H1 (cell line): ENCODE data around the gene RFC3. TPM values are rescaled to one million over a fixed set of nuclear protein-coding genes. Genes with fewer than 3 reads are reported as not detected.

Experiments
- CTCF ChIA-PET: fragments of 300-600 bp; sonication (Branson Sonifier 250); formaldehyde crosslinking; loops from one replicate; lab custom pipeline; 2021; ENCODE audit not compliant: partially characterized antibody; lab: Charles Lee
- POLR2A ChIA-PET: fragments of 300-600 bp; sonication (Branson Sonifier 250); formaldehyde crosslinking; loops from one replicate; lab custom pipeline; 2021; ENCODE audit warnings: inconsistent platforms; ENCODE audit not compliant: partially characterized antibody; lab: Charles Lee
- DNase-seq, 2 experiments: peaks; one replicate each; pipeline versions ENCODE4 v3.0.0 to v3.0.0-alpha.2; 2010 to 2022; ENCODE audit warnings: low spot score in 2 of 2, low read depth in 1 of 2, mixed read lengths in 1 of 2
- FAIRE-seq: peaks from 2 replicates; lab custom pipeline; 2011; peaks lifted over from hg19 to GRCh38; lab: Jason Lieb, UNC
- H2AFZ ChIP-seq: 2 replicates; pipeline ENCODE4 v1.8.1; 2012; ENCODE audit warnings: low read length, inconsistent platforms
- H2AK5ac ChIP-seq: 2 replicates; pipeline ENCODE4 v1.6.1; 2013; ENCODE audit warnings: low read depth, low read length
- H2BK120ac ChIP-seq: replicated peaks from 2 replicates; pipeline ENCODE3; 2013; ENCODE audit warnings: low read depth, low read length, inconsistent platforms
- H2BK12ac ChIP-seq: 2 replicates; pipeline ENCODE4 v1.6.1; 2013; ENCODE audit warnings: low read depth, low read length
- H2BK15ac ChIP-seq: 2 replicates; pipeline ENCODE4 v1.6.1; 2013; ENCODE audit warnings: low read length
- H2BK20ac ChIP-seq: 2 replicates; pipeline ENCODE4 v1.6.1; 2013; ENCODE audit warnings: low read length
- H2BK5ac ChIP-seq: 2 replicates; pipeline ENCODE4 v1.6.1; 2013; ENCODE audit warnings: low read depth, low read length
- H3K14ac ChIP-seq: 2 replicates; pipeline ENCODE4 v1.6.1; 2013; ENCODE audit warnings: inconsistent platforms; ENCODE audit not compliant: insufficient read length
- H3K18ac ChIP-seq: 2 replicates; pipeline ENCODE4 v1.6.1; 2013; ENCODE audit warnings: low read length; ENCODE audit errors: extremely low read depth
- H3K23ac ChIP-seq: 2 replicates; pipeline ENCODE4 v1.6.1; 2013; ENCODE audit warnings: inconsistent platforms; ENCODE audit not compliant: insufficient read length
- H3K23me2 ChIP-seq: 2 replicates; pipeline ENCODE4 v1.6.1; 2013; ENCODE audit warnings: low read depth, low read length
- H3K27ac ChIP-seq: 2 replicates; pipeline ENCODE4 v1.6.1; 2011; ENCODE audit warnings: low read depth, low read length, inconsistent platforms
- H3K27me3 ChIP-seq, 4 experiments: replicated peaks in 1 of 4; 1 replicate in 1 of 4; 2 replicates in 3 of 4; pipeline versions ENCODE4 v1.6.1 to v1.8.1; 2011 to 2013; ENCODE audit warnings: low read length in 3 of 4, mild to moderate bottlenecking in 3 of 4, inconsistent platforms in 2 of 4, mixed read lengths in 2 of 4, moderate library complexity in 1 of 4; ENCODE audit not compliant: control insufficient read depth in 3 of 4, insufficient read depth in 3 of 4; ENCODE audit errors: extremely low read depth in 1 of 4
- H3K36me3 ChIP-seq, 4 experiments: 2 replicates each; pipeline versions ENCODE4 v1.6.1 to v1.8.1; 2011 to 2013; ENCODE audit warnings: mild to moderate bottlenecking in 4 of 4, low read length in 3 of 4, moderate library complexity in 2 of 4, control low read depth in 1 of 4, inconsistent platforms in 1 of 4; ENCODE audit not compliant: insufficient read depth in 4 of 4, control insufficient read depth in 2 of 4
- H3K4ac ChIP-seq: replicated peaks from 2 replicates; pipeline ENCODE3; 2013; ENCODE audit warnings: low read length, low read depth, mixed read lengths, inconsistent platforms; ENCODE audit not compliant: insufficient read length
- H3K4me1 ChIP-seq, 4 experiments: replicated peaks in 1 of 4; 1 replicate in 1 of 4; 2 replicates in 3 of 4; pipeline versions ENCODE4 v1.6.1 to v1.8.1; 2011 to 2013; ENCODE audit warnings: low read length in 3 of 4, inconsistent platforms in 2 of 4, mixed read lengths in 1 of 4; ENCODE audit not compliant: insufficient read depth in 4 of 4, control insufficient read depth in 3 of 4
- H3K4me2 ChIP-seq, 2 experiments: 2 replicates each; pipeline versions ENCODE4 v1.6.1 to v1.8.1; 2011 to 2013; ENCODE audit warnings: low read depth in 2 of 2, low read length in 2 of 2, control low read depth in 1 of 2, inconsistent platforms in 1 of 2, mild to moderate bottlenecking in 1 of 2; ENCODE audit not compliant: insufficient read depth in 1 of 2
- H3K4me3 ChIP-seq, 4 experiments: fragments of 200-600, 300-600 bp in 1 of 4; sonication (generic), shearing (Covaris generic), sonication (Bioruptor Twin) in 1 of 4; 2 replicates each; pipeline versions ENCODE4 v1.5.1 to v1.8.1; 2011 to 2016; ENCODE audit warnings: low read length in 4 of 4, low read depth in 3 of 4, control low read depth in 2 of 4, inconsistent platforms in 2 of 4, mild to moderate bottlenecking in 2 of 4, mixed read lengths in 1 of 4, moderate library complexity in 1 of 4; ENCODE audit not compliant: insufficient read depth in 2 of 4; ENCODE audit errors: extremely low read depth in 1 of 4
- H3K56ac ChIP-seq: replicated peaks from 2 replicates; pipeline ENCODE3; 2013; ENCODE audit warnings: low read depth, mild to moderate bottlenecking, mixed read lengths, low read length, inconsistent platforms; ENCODE audit not compliant: insufficient read length
- H3K79me1 ChIP-seq: 2 replicates; pipeline ENCODE4 v1.6.1; 2013; ENCODE audit warnings: low read depth, low read length, control low read depth
- H3K79me2 ChIP-seq, 2 experiments: 2 replicates each; pipeline versions ENCODE4 v1.6.1 to v1.8.1; 2012 to 2013; ENCODE audit warnings: low read length in 2 of 2, mild to moderate bottlenecking in 2 of 2, inconsistent platforms in 1 of 2; ENCODE audit not compliant: insufficient read depth in 2 of 2, control insufficient read depth in 1 of 2
- H3K9ac ChIP-seq, 4 experiments: replicated peaks in 1 of 4; 1 replicate in 1 of 4; 2 replicates in 3 of 4; pipeline versions ENCODE4 v1.6.1 to v1.8.1; 2011 to 2013; ENCODE audit warnings: low read depth in 3 of 4, low read length in 3 of 4, control low read depth in 2 of 4, mild to moderate bottlenecking in 2 of 4, moderate library complexity in 2 of 4, inconsistent platforms in 1 of 4; ENCODE audit errors: extremely low read depth in 1 of 4
- H3K9me3 ChIP-seq, 2 experiments: 2 replicates each; pipeline versions ENCODE4 v1.6.1 to v1.8.1; 2012 to 2013; ENCODE audit warnings: mild to moderate bottlenecking in 2 of 2, moderate library complexity in 2 of 2, control low read depth in 1 of 2, inconsistent platforms in 1 of 2, low read depth in 1 of 2, low read length in 1 of 2, mixed read lengths in 1 of 2; ENCODE audit not compliant: insufficient read depth in 2 of 2
- H4K20me1 ChIP-seq, 2 experiments: replicated peaks in 1 of 2; 2 replicates each; pipeline versions ENCODE3 to v1.8.1; 2011 to 2013; ENCODE audit warnings: inconsistent platforms in 2 of 2, low read length in 2 of 2, mild to moderate bottlenecking in 1 of 2; ENCODE audit not compliant: insufficient read depth in 2 of 2, control insufficient read depth in 1 of 2
- H4K5ac ChIP-seq: 2 replicates; pipeline ENCODE4 v1.6.1; 2013; ENCODE audit warnings: low read length, low read depth, mixed read lengths, inconsistent platforms; ENCODE audit not compliant: insufficient read length
- H4K8ac ChIP-seq: 2 replicates; pipeline ENCODE4 v1.8.0; 2013; ENCODE audit warnings: mild to moderate bottlenecking, moderate library complexity, low read length, inconsistent platforms; ENCODE audit not compliant: insufficient read depth; ENCODE audit errors: extremely low read depth
- H4K91ac ChIP-seq: replicated peaks from 2 replicates; pipeline ENCODE3; 2013; ENCODE audit warnings: low read length, mixed read lengths, inconsistent platforms; ENCODE audit not compliant: insufficient read length
- KDM1A ChIP-seq: fragments of 200-600, 300-600 bp; sonication (generic); IDR thresholded peaks from 2 replicates; pipeline ENCODE4 v1.7.1; 2016; ENCODE audit warnings: mild to moderate bottlenecking, low read length, borderline replicate concordance
- WGBS, 2 experiments: shearing (Covaris generic) in 1 of 2; methylation state at CpG; one replicate each; pipeline versions ENCODE4 v1.1.6 to v1.1.7; 2013 to 2015; ENCODE audit warnings: low lambda C conversion rate in 2 of 2, mixed read lengths in 2 of 2, inconsistent platforms in 1 of 2, low coverage in 1 of 2, missing lambda C conversion rate in 1 of 2; ENCODE audit not compliant: insufficient replicate concordance in 2 of 2, insufficient coverage in 1 of 2, insufficient read length in 1 of 2; ENCODE audit errors: extremely low coverage in 1 of 2, missing lambda C conversion rate in 1 of 2; 5-methylcytosine and 5-hydroxymethylcytosine counted together
- polyA plus RNA-seq, 7 experiments: library from polyadenylated mRNA; depleted of rRNA in 3 of 7; stranded (reverse) in 5 of 7; unstranded in 2 of 7; fragments of >200 nt in 5 of 7; fragments of 200-250 nt in 2 of 7; gene quantifications; 1 replicate in 5 of 7; 2 replicates in 1 of 7; 4 replicates in 1 of 7; pipeline versions ENCODE4 v1.2.1 to v1.2.3, GENCODE V29; 2011 to 2013; ENCODE audit warnings: missing spikeins in 2 of 7, mixed read lengths in 2 of 7
- total RNA-seq: library from RNA; stranded (reverse); fragmentation: NEBNext Ultra II Directional; extraction: Animal tissue kit (Norgen Biotek cat#: 25700); gene quantifications from 2 replicates; pipeline ENCODE4 v1.2.1, GENCODE V29; 2021

Gene RFC3
- total and polyA plus RNA-seq, 2 of the 8 experiments (the other 6 are each of a cell fraction or from before 2014, with no cell fraction given): 26.4 to 45.6 TPM

- H3K9me3 ChIP-seq: no peaks in the 10 kb centered on the region
- no peak overlapping the region for H3K18ac ChIP-seq
- no peak overlapping the region for H3K56ac ChIP-seq
- no peak overlapping the region for H4K91ac ChIP-seq
- no peak for TF ChIP-seq KDM1A
- CTCF ChIA-PET: no interaction called here
- H3K4ac ChIP-seq: no peak overlapping the region
- no peak for DNase-seq
- H2AFZ ChIP-seq: no peak overlapping the region
- no peaks in the 10 kb centered on the region for H3K27me3 ChIP-seq
- H4K20me1 ChIP-seq: no peaks in the 10 kb centered on the region
- no peaks in the 10 kb centered on the region for H3K4me1 ChIP-seq
- POLR2A ChIA-PET: no interaction called here
- H3K36me3 ChIP-seq: peaks cover 0 to 3% (median 0%) of the 10 kb centered on the region in 4 experiments; a peak in 2 of 8 replicates
- H2BK5ac ChIP-seq: no peak overlapping the region
- H3K23me2 ChIP-seq: no peaks in the 10 kb centered on the region
- no peaks in the 10 kb centered on the region for H3K79me1 ChIP-seq
- no peak overlapping the region for H4K5ac ChIP-seq
- no peak overlapping the region for H2AK5ac ChIP-seq
- no peak overlapping the region for H3K14ac ChIP-seq
- no peak overlapping the region for H2BK20ac ChIP-seq
- no peak overlapping the region for H3K27ac ChIP-seq
- FAIRE-seq: no peak
- no peaks in the 10 kb centered on the region for H3K79me2 ChIP-seq
- no peak overlapping the region for H2BK12ac ChIP-seq
- no peak overlapping the region for H3K4me3 ChIP-seq
- H3K23ac ChIP-seq: no peak overlapping the region
- no peak overlapping the region for H2BK15ac ChIP-seq
- H4K8ac ChIP-seq: no peak overlapping the region
- no peak overlapping the region for H2BK120ac ChIP-seq
- 89% methylated on average over 6 of the region's 6 CpGs; no CpG with 5 or more reads in 1 of the 2 experiments for WGBS, 2 experiments
- no peak overlapping the region for H3K9ac ChIP-seq
- H3K4me2 ChIP-seq: no peak overlapping the region
These were observed 54.0 kb downstream of the RFC3 start for GRCh38 chr13:33872005-33872351.
